Ramos (cell line): Measurements from ENCODE around the gene SPATA3.

ENCODE experiments used
- in situ Hi-C: fragments of 300-500 bp; cut with MboI; formaldehyde crosslinking; loops from one replicate; pipeline ENCODE4 v1.14.3; 2022; ENCODE audit warnings: low sequenced_read_pairs; ENCODE audit not compliant: unreplicated experiment

Gene SPATA3

GRCh38 chr2:230995821-230996220, at the start of gene SPATA3:
Gene SPATA3 (plus strand): TSS chr2:230996121. CDS start chr2:230996234, 113 bp downstream.
- in situ Hi-C loops, result no loop called here

- in situ Hi-C loops, result no loop called here
Observed at GRCh38 chr2:230946429-230947234, 49.3 kb upstream of the SPATA3 start.

GRCh38 chr2:230947235-230947576, 48.7 kb upstream of the SPATA3 start:
- in situ Hi-C loops, result no loop called here

GRCh38 chr2:230947908-230948365, 48.0 kb upstream of the SPATA3 start:
- in situ Hi-C loops, result no loop called here

- in situ Hi-C loops, result no loop called here
Observed at GRCh38 chr2:230949966-230950873, 45.7 kb upstream of the SPATA3 start.

GRCh38 chr2:230950874-230951339, 45.0 kb upstream of the SPATA3 start:
- in situ Hi-C loops, result no loop called here

- in situ Hi-C loops, result no loop called here
Observed at GRCh38 chr2:230951396-230951795, 44.5 kb upstream of the SPATA3 start.

- in situ Hi-C loops, result no loop called here
Observed at GRCh38 chr2:230952226-230952956, 43.5 kb upstream of the SPATA3 start.

- in situ Hi-C loops, result no loop called here
Observed at GRCh38 chr2:230953845-230954244, 42.1 kb upstream of the SPATA3 start.

GRCh38 chr2:230954746-230955145, 41.2 kb upstream of the SPATA3 start:
- in situ Hi-C loops, result no loop called here

- in situ Hi-C loops, result no loop called here
Observed at GRCh38 chr2:230955163-230955737, 40.7 kb upstream of the SPATA3 start.

- in situ Hi-C loops, result no loop called here
Observed at GRCh38 chr2:230956827-230957755, 38.8 kb upstream of the SPATA3 start.

GRCh38 chr2:230957756-230958391, 38.0 kb upstream of the SPATA3 start:
- in situ Hi-C loops, result no loop called here

GRCh38 chr2:230958820-230959756, 36.8 kb upstream of the SPATA3 start:
- in situ Hi-C loops, result no loop called here

GRCh38 chr2:230960026-230960425, 35.9 kb upstream of the SPATA3 start:
- in situ Hi-C loops, result no loop called here

GRCh38 chr2:230961091-230961491, 34.8 kb upstream of the SPATA3 start:
- in situ Hi-C loops, result no loop called here

- in situ Hi-C loops, result no loop called here
Observed at GRCh38 chr2:230964136-230964730, 31.7 kb upstream of the SPATA3 start.
